ENCODE measurements around the gene DNAAF5.

DNA sequence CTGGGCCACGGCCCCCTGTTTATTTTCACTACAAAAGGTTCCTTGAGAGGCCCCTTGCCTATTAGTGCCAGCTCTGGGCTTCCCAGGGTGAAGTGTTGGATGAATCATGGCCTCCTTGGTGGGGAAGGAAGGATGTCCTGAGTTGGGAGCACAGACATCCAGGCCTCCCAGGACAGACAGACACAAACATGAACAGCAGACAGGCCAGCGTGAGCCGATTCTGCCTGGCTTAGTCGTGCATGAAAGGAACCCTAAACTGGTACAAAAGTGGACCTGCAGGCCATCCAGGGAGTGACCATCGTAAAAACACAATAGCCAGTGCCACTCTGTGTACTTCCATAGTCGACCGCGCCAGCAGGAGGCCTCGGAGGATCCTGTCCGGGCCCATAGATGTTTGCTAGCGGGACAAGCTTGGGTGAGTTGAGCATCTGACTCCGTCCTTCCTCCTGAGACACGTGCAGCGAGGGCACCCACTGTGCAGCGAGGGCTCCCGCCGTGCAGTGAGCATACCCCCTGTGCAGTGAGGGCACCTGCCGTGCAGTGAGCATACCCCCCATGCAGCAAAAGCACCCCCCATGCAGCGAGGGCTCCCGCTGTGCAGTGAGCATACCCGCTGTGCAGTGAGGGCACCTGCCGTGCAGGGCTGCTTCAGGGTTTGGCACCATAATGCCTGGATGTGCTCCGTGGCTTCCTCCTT, 51.9 kb downstream of the DNAAF5 start:
- TF ChIP-seq, protein P1, sequence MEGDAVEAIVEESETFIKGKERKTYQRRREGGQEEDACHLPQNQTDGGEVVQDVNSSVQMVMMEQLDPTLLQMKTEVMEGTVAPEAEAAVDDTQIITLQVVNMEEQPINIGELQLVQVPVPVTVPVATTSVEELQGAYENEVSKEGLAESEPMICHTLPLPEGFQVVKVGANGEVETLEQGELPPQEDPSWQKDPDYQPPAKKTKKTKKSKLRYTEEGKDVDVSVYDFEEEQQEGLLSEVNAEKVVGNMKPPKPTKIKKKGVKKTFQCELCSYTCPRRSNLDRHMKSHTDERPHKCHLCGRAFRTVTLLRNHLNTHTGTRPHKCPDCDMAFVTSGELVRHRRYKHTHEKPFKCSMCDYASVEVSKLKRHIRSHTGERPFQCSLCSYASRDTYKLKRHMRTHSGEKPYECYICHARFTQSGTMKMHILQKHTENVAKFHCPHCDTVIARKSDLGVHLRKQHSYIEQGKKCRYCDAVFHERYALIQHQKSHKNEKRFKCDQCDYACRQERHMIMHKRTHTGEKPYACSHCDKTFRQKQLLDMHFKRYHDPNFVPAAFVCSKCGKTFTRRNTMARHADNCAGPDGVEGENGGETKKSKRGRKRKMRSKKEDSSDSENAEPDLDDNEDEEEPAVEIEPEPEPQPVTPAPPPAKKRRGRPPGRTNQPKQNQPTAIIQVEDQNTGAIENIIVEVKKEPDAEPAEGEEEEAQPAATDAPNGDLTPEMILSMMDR (conservative IDR thresholded peaks at IDR 0.05; ENCODE audit: low read length), result no peak
- TF ChIP-seq EZH2phosphoT487 (IDR thresholded peaks at IDR 0.05; ENCODE audit: borderline replicate concordance), result no peak
